NCI-H748 treated with DMSO at 0.1 percent for 48 hours (cell line): ENCODE measurements around the gene GCN1.

ENCODE experiments used
- DNase-seq: peaks from one replicate; lab custom pipeline; 2025; lab: John Stamatoyannopoulos, UW

The GCN1 gene

GRCh38 chr12:120228291-120229070 is 34.0 kb upstream of the GCN1 start:
- DNase-seq: peak; percentile 37

- no peak for DNase-seq
Measured at GRCh38 chr12:120228041-120228290, 33.5 kb upstream of the GCN1 start.

GRCh38 chr12:120227233-120228040 is 32.9 kb upstream of the GCN1 start:
- DNase-seq: no peak

- DNase-seq: no peak
Measured at GRCh38 chr12:120225852-120226640, 31.5 kb upstream of the GCN1 start.

- DNase-seq: no peak
Measured at GRCh38 chr12:120225200-120225558, 30.7 kb upstream of the GCN1 start.

GRCh38 chr12:120224304-120225199 is 30.0 kb upstream of the GCN1 start:
- no peak for DNase-seq

- DNase-seq: no peak
Measured at GRCh38 chr12:120223458-120224303, 29.2 kb upstream of the GCN1 start.

- no peak for DNase-seq
Measured at GRCh38 chr12:120222288-120222832, 27.8 kb upstream of the GCN1 start.

- DNase-seq: no peak
Measured at GRCh38 chr12:120221576-120221900, 27.0 kb upstream of the GCN1 start.

- DNase-seq: no peak
Measured at GRCh38 chr12:120220838-120221575, 26.5 kb upstream of the GCN1 start.

- no peak for DNase-seq
Measured at GRCh38 chr12:120218680-120219606, 24.4 kb upstream of the GCN1 start.

- no peak for DNase-seq
Measured at GRCh38 chr12:120216742-120217605, 22.5 kb upstream of the GCN1 start.

- DNase-seq: no peak
Measured at GRCh38 chr12:120215766-120216735, 21.5 kb upstream of the GCN1 start.

- DNase-seq: no peak
Measured at GRCh38 chr12:120215357-120215735, 20.8 kb upstream of the GCN1 start.

- no peak for DNase-seq
Measured at GRCh38 chr12:120214626-120215356, 20.3 kb upstream of the GCN1 start.

GRCh38 chr12:120213758-120214157 is 19.2 kb upstream of the GCN1 start:
- DNase-seq: no peak
